DMS53 treated with DMSO at 0.1 percent for 48 hours (cell line): Measurements from ENCODE around the gene OTOGL.
"Not testable (repeated sequence)": the region's sequence is repeated elsewhere in the genome, so short reads cannot be mapped to it uniquely, and the experiment has no call there.

Experiments used
- DNase-seq: peaks from one replicate; lab custom pipeline; 2025; ENCODE audit not compliant: unreplicated experiment; lab: John Stamatoyannopoulos, UW

The OTOGL gene

DNA sequence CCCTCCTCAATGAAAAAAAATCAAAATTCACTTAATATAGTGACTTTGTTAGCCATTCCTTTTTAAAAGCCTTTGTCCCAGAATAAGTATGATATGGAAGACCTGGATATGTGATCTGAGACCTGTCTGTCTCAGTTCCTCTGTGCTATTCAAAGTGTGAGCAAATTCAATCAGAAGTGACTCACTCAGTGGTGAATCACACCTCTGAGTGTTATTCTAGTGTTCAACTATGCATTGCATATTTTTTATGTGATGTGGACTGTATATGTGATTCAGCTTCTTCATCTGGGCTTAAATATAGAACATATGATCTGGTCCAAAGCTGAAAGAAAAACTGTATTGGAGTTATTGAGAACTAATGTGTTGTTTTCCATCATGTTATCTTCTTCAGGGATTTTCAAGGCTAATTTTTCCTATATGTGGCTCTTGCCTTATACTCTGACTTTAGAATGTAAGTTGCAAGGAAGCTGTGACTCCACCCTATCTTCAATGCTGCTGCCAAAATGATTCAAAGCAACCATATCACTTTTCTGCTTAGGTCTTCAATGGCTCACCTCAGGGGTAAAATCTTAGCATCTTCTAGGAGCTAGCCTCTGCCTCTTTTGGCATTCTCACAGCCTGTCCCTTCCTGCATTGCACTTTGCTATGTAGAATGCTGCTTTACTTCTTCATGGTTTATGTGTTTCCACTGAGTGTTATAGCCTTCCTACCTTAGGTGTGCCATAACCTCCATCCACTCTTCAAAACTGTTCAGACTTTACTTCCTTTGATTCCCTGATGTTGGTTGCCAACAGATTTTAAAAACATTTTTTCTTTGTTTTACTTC, 169.8 kb downstream of the OTOGL start:
- DNase-seq = peak; percentile 94

DNA sequence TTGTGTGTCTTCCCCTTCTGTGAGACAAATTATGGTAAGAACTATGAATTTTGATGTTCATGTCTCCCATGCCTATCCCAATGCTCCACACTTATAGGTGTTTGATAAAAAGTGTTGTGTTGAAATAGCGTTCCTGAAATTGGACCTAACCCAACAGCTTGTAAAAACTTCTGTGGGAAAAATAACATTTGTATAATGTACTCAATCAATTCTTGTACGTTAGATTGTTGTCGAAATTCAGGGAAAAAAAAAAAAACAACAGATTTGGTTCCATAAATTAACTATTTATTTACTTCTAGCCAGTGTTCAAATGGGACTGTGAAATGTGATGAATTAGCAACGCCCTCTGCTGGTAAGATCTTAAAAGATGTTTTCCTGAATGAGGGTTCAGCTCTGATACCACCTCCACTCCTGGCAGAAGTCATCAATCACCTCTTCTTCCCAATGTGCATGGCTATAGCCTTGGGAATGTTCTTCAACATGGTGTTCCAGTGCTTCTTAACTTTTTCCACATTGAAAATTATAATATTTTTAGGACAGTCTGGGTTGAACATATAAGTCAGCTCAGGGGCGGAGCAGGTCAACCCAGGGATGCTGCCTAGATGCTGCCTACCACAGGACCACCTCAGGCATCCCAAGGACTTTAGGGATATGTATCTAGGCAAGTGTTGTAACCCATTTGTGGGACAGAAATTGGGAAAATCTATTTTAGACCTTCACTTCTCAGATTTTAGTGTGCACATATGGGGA, 170.6 kb downstream of the OTOGL start:
- peak; percentile 44 for DNase-seq

DNA sequence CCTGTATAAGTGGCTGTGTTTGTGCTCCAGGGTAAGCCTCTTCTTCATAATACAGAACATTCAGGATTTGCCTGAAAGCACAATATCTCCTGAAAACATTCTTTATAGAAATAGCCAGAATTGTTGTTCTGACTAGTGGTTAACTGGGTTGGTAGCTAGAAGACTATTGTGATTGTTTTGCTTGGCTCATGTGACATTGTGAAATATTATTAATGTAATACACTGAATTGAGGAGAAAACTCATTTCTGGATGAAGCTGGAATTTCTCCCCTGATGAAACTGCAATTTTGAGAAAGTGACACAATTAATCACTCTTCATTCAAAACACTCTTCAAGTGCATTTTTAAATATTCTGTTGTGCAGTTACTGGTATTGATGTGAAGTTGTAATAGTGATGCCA, 172.4 kb downstream of the OTOGL start:
- no peak for DNase-seq

DNA sequence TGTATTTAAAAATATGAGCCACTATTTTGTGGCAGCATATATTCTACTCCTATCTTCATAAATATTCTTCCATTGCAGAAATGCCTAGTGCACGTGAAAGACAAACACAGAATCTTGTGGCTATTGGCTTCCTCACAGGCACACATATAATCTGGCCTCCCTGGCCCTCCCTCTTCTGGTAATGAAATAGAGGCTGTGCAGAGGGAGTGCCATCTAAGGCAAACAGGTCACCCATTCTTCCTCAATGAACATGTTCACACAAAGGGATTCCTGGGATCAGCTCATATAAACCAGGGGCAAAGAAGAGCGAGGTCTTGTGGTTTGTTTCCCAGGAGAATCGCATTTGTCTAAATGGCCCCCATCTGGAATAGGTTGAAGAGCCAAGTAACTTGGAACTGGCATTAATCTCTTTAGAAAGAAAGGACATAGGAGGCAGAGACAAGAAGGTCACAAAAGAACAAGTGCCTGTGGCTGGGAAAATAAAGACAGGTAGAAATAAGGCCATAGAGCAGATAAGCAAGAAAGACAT, 173.1 kb downstream of the OTOGL start:
- DNase-seq = no peak

DNA sequence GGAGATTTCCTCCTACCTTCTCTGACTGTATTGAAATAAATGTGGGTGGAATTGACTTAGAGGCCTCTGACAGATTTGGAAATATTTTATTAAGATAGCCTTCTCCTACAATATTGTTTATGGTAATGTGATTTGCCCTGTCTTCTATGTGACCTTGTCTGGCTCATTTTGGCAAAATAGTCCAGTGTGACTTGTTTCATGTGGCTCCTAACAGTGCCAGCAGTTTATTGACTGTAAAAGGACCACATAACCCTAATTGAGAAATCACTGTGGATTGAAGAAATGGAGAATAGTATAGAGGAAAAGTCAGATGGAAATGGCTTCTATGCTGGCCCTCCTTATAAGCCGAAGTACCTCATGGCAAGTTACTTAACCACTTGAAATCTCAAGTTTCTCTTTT, 173.8 kb downstream of the OTOGL start:
- DNase-seq = no peak

DNA sequence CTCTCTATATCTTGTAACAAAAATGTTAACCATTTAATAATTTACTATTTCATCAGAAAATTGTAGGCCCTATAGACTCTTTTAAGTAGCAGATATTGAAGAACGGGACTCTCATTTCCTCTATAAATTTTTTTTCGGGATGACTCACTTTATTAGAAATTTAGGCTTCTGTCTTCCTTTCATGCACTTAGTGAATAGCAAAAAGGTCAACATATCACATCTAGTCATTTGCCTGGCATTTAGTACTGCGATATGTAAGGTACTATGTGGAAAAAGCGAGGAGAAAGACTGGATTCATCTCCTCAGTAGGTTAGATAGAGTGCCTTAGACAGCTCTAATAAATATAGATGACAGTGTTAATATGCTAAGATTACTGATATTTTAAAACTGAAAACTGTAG, 178.4 kb downstream of the OTOGL start:
- DNase-seq = no peak

DNA sequence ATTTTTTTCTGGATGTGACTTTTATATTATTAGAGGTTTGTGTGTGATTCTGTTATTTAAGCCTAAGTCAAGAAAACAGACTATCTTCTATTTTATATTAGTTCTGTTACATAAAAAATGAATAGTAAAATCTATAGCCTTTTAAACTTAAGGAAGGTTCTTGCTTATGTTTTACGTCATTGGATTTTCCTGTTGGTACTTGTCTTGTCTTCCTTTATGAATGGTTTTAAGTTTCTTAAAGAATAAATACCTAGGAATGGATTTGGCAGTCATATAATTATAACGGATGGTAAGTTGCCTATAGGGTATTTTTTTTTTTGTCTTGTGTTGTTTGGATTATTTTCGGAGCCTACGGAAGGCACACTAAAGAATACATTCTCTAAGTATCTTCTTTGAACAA, 182.9 kb downstream of the OTOGL start:
- DNase-seq = no peak

DNA sequence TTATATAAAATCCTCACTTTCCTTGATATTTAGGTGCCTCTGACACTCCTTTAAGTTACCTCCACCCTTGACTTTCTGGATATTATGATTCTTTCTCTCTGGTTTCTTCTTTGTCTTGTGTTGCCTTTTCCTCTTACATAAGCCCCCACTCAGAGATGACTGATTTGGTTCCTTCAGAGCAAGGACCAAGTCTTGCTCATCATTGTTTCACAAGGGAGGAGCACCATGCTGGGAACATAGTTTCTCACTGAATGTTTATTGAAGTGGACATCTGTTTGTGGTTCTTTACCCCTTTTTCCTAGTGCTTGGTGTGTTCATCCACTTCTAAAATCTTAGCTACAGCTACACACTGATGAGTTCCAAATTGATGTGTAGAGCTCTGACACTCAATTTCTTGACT, 183.4 kb downstream of the OTOGL start:
- DNase-seq = no peak

DNA sequence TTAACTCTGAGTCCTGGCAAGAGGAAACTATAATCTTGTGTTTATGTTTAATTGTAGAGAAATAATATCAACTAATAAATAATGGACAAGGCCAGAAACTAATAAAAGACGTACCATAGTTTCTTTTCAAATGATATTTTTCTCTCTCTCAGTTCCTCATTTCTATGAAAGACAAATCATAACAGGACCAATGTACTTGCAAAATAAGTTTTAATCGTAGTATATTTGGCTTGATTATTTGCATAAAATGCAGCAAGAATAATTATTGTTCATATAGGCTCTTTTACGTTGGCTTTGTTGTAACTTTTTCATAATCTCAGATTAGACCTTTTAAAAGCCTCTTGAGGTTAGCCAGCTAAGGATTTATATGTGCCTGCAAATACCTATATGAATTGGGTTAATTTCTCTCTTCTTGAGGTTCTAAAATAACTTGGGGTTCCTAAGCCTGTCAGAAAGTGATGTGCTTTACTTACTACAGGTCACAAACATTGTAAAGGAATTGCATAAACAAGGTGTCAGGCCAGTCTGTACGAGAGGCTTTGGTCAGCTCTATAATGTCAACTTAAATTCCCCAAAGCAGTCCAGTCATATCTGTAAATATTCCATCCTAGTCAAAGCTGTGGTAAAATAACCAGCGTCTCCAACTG, 191.9 kb downstream of the OTOGL start:
- DNase-seq = no peak

DNA sequence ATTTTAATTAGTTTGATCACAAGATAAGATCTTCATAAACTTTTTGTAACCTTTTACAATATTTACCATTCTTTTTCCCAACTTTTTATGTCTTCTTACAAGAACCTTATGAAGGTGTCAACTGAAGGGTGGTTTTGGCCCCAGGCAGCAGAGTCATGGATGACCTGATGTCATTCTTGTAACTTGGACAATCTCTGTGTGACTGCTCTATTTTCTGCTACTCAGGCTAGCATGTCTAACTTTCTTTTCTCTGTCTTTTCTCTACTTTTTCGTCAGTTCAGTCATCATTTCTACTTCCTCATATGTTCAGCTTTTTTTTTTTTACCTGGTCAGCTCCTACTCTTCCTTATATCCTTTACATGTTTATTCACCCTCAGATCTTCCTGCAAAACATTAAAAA, 194.0 kb downstream of the OTOGL start:
- DNase-seq = no peak

DNA sequence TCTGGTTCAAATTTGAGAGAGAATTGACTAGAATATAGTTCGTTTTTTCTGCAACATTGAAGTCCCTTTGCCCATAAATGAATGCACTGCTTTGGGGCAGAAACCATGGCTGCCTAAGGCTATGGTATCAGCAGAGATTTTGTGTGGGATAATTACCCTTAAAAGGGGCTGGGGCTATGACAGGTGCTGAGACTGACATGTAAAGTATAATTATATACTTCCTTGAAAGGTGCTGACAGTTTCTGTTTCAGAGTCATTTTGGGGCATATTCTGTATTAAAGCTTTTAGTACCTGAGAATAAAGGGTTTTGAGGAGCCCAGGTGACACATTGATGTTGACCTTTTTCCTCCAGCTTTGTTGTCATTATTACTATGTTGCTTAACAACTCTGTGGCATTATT, 194.4 kb downstream of the OTOGL start:
- no peak for DNase-seq

DNA sequence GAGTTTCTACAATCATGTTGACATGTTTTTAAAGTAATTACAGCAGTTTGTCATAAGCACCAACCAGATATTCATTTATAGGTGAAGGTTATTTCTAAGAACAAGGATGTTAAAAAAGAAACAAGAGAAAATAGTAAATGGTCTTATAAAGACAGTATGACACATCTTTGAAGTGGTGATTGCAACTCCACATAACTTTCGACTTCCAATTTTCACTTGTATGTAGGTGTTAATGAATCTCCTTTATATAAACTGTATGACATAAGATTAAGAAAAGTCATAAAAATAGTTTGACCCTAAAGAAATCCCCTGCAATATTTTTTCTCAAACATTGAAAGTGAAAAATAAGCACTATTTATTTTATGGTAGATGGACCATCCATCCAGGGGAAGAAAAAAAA, 199.9 kb downstream of the OTOGL start:
- DNase-seq = no peak

DNA sequence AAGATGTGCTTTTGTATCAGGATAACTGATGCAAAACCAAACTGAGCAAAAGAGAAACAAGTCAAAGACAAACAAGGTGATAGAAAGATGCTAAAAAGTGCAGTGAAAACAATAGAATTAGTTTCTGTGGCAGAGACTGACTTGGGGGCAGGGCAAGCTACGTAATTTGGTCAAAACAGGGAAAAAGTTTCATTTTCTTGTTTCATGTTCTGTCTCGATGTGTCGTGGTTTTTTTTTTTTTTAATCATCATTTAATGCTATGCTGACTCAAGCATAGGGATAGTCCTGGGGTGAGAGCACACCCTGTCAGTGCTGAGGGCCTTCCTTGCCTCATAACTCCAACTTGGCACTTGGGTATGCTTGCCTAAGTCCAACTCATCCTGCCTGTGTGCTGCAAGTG, 200.6 kb downstream of the OTOGL start:
- no peak for DNase-seq

DNA sequence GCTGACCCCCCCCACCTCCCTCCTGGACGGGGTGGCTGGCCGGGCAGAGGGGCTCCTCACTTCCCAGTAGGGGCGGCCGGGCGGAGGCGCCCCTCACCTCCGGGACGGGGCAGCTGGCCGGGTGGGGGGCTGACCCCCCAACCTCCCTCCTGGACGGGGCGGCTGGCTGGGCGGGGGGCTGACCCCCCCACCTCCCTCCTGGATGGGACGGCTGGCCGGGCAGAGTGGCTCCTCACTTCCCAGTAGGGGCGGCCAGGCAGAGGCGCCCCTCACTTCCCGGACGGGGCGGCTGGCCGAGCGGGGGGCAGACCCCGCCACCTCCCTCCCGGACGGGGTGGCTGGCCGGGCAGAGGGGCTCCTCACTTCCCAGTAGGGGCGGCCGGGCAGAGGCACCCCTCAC, 208.1 kb downstream of the OTOGL start:
- DNase-seq = not testable (repeated sequence)

DNA sequence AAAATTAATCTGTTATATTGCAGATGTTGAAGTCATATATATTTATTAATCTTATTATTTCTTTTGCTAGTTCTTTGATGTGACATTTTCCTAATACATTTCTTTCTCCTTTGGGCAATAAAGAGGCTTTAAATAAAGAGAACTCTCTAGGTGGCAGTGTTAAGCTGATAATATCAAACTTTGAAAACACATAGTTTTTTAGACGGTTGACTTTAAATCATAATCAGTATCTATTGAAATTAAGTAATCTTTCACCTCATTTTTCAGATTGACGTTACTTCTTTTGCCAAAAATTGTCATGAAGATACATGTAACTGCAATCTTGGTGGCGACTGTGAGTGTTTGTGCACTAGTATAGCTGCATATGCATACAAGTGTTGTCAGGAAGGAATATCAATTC, 213.9 kb downstream of the OTOGL start:
- DNase-seq = peak; percentile 17

DNA sequence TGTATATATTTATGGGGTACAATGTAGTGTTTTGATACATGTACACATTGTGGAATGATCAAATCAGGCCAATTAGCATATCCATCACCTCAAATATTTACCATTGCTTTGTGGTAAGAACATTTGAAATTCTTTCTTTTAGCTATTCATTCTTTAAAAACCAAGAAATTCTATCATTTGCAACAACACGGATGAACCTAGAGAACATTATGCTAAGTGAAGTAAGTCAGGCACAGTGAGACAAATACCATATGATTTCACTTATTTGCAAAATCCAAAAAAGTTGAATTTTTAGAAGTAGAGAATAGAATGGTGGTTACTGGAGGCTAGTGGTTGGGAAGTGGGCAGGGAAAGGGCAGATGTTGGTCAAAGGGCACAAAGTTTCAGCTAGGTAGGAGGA, 215.4 kb downstream of the OTOGL start:
- no peak for DNase-seq

DNA sequence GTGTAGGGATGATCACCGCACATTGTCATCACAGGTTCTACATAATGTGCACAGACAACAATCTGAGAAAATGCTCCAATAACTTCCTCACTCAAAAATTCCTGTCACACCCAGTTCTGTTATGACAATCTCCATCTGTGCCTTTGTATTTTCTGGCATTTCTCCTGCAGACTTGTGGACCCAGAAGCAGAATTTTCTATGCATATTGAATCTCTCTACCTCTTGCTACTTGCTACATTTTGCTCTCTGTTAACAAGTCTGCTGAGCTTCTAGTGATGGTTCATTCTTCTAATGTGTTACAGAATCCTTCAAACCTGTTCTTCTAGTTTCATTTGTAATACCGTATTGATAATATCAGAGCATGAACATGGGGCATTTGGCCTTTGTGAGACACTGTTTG, 216.9 kb downstream of the OTOGL start:
- DNase-seq = no peak

DNA sequence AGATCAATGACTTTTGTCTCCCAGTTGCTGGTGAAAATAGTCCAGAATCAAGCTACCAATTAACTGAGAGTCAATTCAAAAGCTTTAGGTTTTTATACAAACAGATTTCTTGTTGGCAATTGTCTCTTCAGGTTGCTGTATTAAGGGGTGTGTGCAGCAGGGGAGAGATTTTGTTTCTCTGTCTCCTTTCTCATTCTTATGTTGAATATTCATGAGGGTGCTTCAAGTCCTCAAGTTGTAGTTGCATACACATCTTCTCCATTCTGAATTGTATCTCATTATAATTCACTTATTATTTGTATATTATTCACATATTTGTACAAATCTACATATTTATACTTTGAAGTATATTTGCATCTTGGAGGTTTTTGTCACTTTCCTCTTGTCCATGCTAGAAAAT, 218.0 kb downstream of the OTOGL start:
- DNase-seq = no peak

DNA sequence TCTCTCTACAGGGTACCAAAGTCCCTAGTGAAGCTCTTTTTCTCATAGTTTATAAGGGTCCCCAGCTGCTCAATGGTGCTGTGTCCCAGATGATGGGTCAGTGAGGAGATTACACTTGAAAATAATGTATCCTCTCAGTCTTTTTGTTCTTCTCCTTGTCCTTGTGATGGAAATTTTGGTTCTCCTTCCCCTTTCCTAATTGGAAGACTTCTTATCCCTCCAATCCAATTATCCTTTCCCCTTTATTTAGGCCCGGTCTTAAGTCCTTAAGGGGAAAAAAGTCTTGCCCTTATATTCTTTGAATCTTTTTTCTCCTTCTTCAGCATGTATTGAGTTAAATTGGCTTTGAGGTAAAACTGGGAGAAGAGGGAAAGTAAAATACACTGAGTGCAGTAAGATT, 218.6 kb downstream of the OTOGL start:
- DNase-seq = no peak

DNA sequence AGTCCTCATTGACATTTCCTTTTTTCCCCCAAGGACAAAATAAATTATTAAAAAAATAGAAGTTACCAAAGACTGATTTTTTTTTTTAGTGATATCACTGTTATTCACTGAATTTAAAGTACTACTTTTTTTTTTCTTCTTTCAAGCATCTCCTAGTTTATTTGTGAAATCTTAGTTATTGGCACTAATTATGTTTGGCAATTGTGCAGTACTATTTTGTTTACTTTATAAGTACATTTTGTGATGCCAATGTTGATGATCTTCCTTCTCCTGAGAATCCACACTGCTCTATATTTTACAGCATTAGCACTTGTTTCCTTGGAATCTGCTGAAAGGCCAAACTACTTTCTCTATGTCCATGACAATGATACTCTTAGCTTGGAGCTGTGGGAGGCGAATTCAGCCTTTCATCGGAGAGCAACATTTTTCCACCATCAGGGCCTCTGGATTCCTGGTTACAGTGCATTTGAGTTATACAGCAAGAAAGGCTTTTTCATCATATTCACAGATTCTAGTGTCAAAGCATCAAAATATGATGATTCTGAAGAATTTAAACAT, 220.9 kb downstream of the OTOGL start:
- DNase-seq = no peak

DNA sequence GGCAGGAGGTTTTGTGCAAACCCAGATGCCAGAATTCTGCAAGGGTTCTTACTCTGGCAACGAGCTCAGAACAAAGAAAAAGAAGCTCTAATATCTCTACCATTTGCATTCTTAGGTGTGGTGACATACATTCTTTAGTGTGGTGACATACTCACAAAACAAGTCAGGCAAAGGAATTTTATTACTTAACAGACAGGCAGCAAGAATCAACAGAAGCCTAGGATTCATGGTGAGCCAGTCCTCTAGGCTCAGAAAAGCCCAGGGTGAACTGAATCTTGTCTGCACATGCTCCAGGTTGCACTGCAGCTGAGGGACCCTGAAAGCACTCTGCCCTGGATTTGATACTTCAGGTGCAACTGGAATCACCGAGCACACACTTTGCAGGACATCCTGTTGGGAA, 222.3 kb downstream of the OTOGL start:
- DNase-seq = no peak
